ENCODE results near the gene MAP3K7CL. TPM values are rescaled to one million over a fixed set of nuclear protein-coding genes. Genes with fewer than 3 reads are reported as not detected.

The MAP3K7CL gene
- total RNA-seq, 1 donor from 2014 or later = 0.13 TPM

- Mint-ChIP-seq H3K4me1 (peaks cover 4% of the 10 kb centered on the region), H3K27me3 (ENCODE audit: low read depth) (no peaks in the 10 kb centered on the region), H3K9me3 (no peaks in the 10 kb centered on the region), H3K27ac (no peak overlapping the region), H3K4me3 (no peak overlapping the region), H3K36me3 (no peaks in the 10 kb centered on the region)
- TF ChIP-seq CTCF (IDR thresholded peaks at IDR 0.05; ENCODE audit: unreplicated experiment) = no peak
- no peak for DNase-seq (ENCODE audit: low spot score in 2 of 2, unreplicated experiment in 2 of 2)
Measured at GRCh38 chr21:29172282-29172681, 41.8 kb downstream of the MAP3K7CL start.

- Mint-ChIP-seq H3K36me3 (no peaks in the 10 kb centered on the region), H3K4me1 (peaks cover 10% of the 10 kb centered on the region), H3K4me3 (no peak overlapping the region), H3K27me3 (ENCODE audit: low read depth) (no peaks in the 10 kb centered on the region), H3K27ac (no peak overlapping the region), H3K9me3 (no peaks in the 10 kb centered on the region)
- DNase-seq (ENCODE audit: low spot score in 2 of 2, unreplicated experiment in 2 of 2) = no peak
- no peak for TF ChIP-seq CTCF (IDR thresholded peaks at IDR 0.05; ENCODE audit: unreplicated experiment)
Measured at GRCh38 chr21:29174607-29175013, 44.2 kb downstream of the MAP3K7CL start.

GRCh38 chr21:29175408-29176134 is 45.1 kb downstream of the MAP3K7CL start:
- no peak overlapping the region for H3K4me3 Mint-ChIP-seq
- DNase-seq (ENCODE audit: low spot score in 2 of 2, unreplicated experiment in 2 of 2) = no peak
- H3K36me3 Mint-ChIP-seq = no peaks in the 10 kb centered on the region
- H3K9me3 Mint-ChIP-seq = no peaks in the 10 kb centered on the region
- H3K27me3 Mint-ChIP-seq (ENCODE audit: low read depth) = no peaks in the 10 kb centered on the region
- TF ChIP-seq CTCF (IDR thresholded peaks at IDR 0.05; ENCODE audit: unreplicated experiment) = no peak
- no peak overlapping the region for H3K27ac Mint-ChIP-seq
- peaks cover 13% of the 10 kb centered on the region for H3K4me1 Mint-ChIP-seq

GRCh38 chr21:29176471-29177120 is 46.2 kb downstream of the MAP3K7CL start:
- TF ChIP-seq CTCF (IDR thresholded peaks at IDR 0.05; ENCODE audit: unreplicated experiment) = no peak
- Mint-ChIP-seq H3K4me3 (no peak overlapping the region), H3K9me3 (no peaks in the 10 kb centered on the region), H3K4me1 (peaks cover 16% of the 10 kb centered on the region), H3K27me3 (ENCODE audit: low read depth) (no peaks in the 10 kb centered on the region), H3K27ac (no peak overlapping the region), H3K36me3 (no peaks in the 10 kb centered on the region)
- DNase-seq (ENCODE audit: low spot score in 2 of 2, unreplicated experiment in 2 of 2) = no peak

- DNase-seq (ENCODE audit: low spot score in 2 of 2, unreplicated experiment in 2 of 2) = no peak
- Mint-ChIP-seq H3K27ac (no peak overlapping the region), H3K9me3 (no peaks in the 10 kb centered on the region), H3K36me3 (no peaks in the 10 kb centered on the region), H3K4me1 (peaks cover 28% of the 10 kb centered on the region), H3K27me3 (ENCODE audit: low read depth) (no peaks in the 10 kb centered on the region), H3K4me3 (no peak overlapping the region)
- no peak for TF ChIP-seq CTCF (IDR thresholded peaks at IDR 0.05; ENCODE audit: unreplicated experiment)
Measured at GRCh38 chr21:29177800-29178199, 47.4 kb downstream of the MAP3K7CL start.
